Islet of Langerhans (tissue), 1 donor: Measurements from ENCODE around the gene PADI3.

Experiments
- FAIRE-seq: peaks from one replicate; lab custom pipeline; 2011; peaks lifted over from hg19 to GRCh38; lab: Jason Lieb, UNC

The PADI3 gene

GRCh38 chr1:17274186-17275170 is 25.6 kb downstream of the PADI3 start:
- FAIRE-seq, result no peak

- FAIRE-seq, result no peak
Measured at GRCh38 chr1:17276568-17276967, 27.7 kb downstream of the PADI3 start.

GRCh38 chr1:17277511-17278159 is 28.7 kb downstream of the PADI3 start:
- FAIRE-seq, result no peak

GRCh38 chr1:17278996-17279830 is 30.3 kb downstream of the PADI3 start:
- FAIRE-seq, result no peak

GRCh38 chr1:17280436-17280835 is 31.5 kb downstream of the PADI3 start:
- FAIRE-seq, result no peak

- no peak for FAIRE-seq
Measured at GRCh38 chr1:17280894-17281293, 32.0 kb downstream of the PADI3 start.

GRCh38 chr1:17281775-17282181 is 32.9 kb downstream of the PADI3 start:
- no peak for FAIRE-seq

GRCh38 chr1:17282836-17283235 is 33.9 kb downstream of the PADI3 start:
- no peak for FAIRE-seq

- no peak for FAIRE-seq
Measured at GRCh38 chr1:17286646-17287045, 37.7 kb downstream of the PADI3 start.

- FAIRE-seq, result no peak
Measured at GRCh38 chr1:17287130-17287776, 38.4 kb downstream of the PADI3 start.

GRCh38 chr1:17289721-17290120 is 40.8 kb downstream of the PADI3 start:
- FAIRE-seq, result no peak

GRCh38 chr1:17290553-17290952 is 41.7 kb downstream of the PADI3 start:
- no peak for FAIRE-seq

- FAIRE-seq, result no peak
Measured at GRCh38 chr1:17292299-17293160, 43.6 kb downstream of the PADI3 start.

GRCh38 chr1:17293681-17294425 is 45.0 kb downstream of the PADI3 start:
- no peak for FAIRE-seq

GRCh38 chr1:17295292-17295691 is 46.4 kb downstream of the PADI3 start:
- FAIRE-seq, result no peak

GRCh38 chr1:17296086-17296485 is 47.2 kb downstream of the PADI3 start:
- no peak for FAIRE-seq

GRCh38 chr1:17297991-17298390 is 49.1 kb downstream of the PADI3 start:
- no peak for FAIRE-seq

- FAIRE-seq, result no peak
Measured at GRCh38 chr1:17301767-17302166, 52.9 kb downstream of the PADI3 start.

- FAIRE-seq, result no peak
Measured at GRCh38 chr1:17304151-17304825, 55.4 kb downstream of the PADI3 start.

GRCh38 chr1:17304826-17305175 is 55.9 kb downstream of the PADI3 start:
- no peak for FAIRE-seq
